ENCODE data around the gene CBY1.

DNA sequence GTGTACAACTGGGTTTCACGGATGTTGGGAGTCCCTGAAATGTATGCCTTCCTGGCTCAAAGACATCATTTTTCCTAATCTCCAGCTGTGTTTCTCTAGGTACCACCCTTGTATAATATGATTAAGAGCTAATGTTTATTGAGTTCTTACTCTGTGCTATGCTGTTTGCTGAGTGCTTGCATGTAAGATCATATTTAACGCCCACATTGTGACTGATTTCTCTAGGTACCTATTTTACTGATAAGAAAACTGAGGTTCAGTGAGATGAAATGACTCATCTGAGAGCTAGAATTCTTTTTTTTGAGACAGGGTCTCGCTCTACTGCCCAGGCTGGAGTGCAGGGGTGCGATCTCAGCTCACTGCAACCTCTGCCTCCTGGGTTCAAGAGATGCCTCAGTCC, 42.9 kb upstream of the CBY1 start:
- TF ChIP-seq POLR2A (IDR thresholded peaks at IDR 0.05), result no peak
- TF ChIP-seq, protein P1, sequence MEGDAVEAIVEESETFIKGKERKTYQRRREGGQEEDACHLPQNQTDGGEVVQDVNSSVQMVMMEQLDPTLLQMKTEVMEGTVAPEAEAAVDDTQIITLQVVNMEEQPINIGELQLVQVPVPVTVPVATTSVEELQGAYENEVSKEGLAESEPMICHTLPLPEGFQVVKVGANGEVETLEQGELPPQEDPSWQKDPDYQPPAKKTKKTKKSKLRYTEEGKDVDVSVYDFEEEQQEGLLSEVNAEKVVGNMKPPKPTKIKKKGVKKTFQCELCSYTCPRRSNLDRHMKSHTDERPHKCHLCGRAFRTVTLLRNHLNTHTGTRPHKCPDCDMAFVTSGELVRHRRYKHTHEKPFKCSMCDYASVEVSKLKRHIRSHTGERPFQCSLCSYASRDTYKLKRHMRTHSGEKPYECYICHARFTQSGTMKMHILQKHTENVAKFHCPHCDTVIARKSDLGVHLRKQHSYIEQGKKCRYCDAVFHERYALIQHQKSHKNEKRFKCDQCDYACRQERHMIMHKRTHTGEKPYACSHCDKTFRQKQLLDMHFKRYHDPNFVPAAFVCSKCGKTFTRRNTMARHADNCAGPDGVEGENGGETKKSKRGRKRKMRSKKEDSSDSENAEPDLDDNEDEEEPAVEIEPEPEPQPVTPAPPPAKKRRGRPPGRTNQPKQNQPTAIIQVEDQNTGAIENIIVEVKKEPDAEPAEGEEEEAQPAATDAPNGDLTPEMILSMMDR (IDR thresholded peaks at IDR 0.05), result no peak

Data from breast epithelium (tissue), 3 donors.